Smooth muscle cell (in vitro differentiated cells): ENCODE data around the gene CYP1A2. TPM values are rescaled to one million over a fixed set of nuclear protein-coding genes. Genes with fewer than 3 reads are reported as not detected.

Experiments
- DNase-seq: peaks from one replicate; lab custom pipeline; 2025; ENCODE audit not compliant: unreplicated experiment; lab: John Stamatoyannopoulos, UW
- H2AFZ ChIP-seq: fragments of 200-600 bp; sonication (generic); 2 replicates; pipeline ENCODE4 v1.6.0; 2016; ENCODE audit warnings: antibody characterized with exemption, low read depth, mild to moderate bottlenecking
- H3F3A ChIP-seq: fragments of 200-600 bp; sonication (generic); 2 replicates; pipeline ENCODE4 v1.6.0; 2017; ENCODE audit warnings: antibody characterized with exemption, low read depth
- H3K27ac ChIP-seq: fragments of 200-600 bp; sonication (generic); 2 replicates; pipeline ENCODE4 v1.5.1; 2016; ENCODE audit warnings: low read depth, mild to moderate bottlenecking
- H3K27me3 ChIP-seq: fragments of 200-600 bp; sonication (generic); 2 replicates; pipeline ENCODE4 v1.6.1; 2016; ENCODE audit warnings: low read depth, mild to moderate bottlenecking
- H3K36me3 ChIP-seq: fragments of 200-600 bp; sonication (generic); 2 replicates; pipeline ENCODE4 v1.5.1; 2016; ENCODE audit warnings: low read depth
- H3K4me1 ChIP-seq: fragments of 200-600 bp; sonication (generic); 2 replicates; pipeline ENCODE4 v1.5.1; 2016; ENCODE audit warnings: low read depth
- H3K4me2 ChIP-seq: fragments of 200-600 bp; sonication (generic); 2 replicates; pipeline ENCODE4 v1.6.0; 2016; ENCODE audit warnings: mild to moderate bottlenecking
- H3K4me3 ChIP-seq: fragments of 200-600 bp; sonication (generic); 2 replicates; pipeline ENCODE4 v1.5.1; 2016; ENCODE audit warnings: mild to moderate bottlenecking
- H3K79me2 ChIP-seq: fragments of 200-600 bp; sonication (generic); 2 replicates; pipeline ENCODE4 v1.6.0; 2016; ENCODE audit warnings: low read depth, mild to moderate bottlenecking
- H3K9ac ChIP-seq: fragments of 200-600 bp; sonication (generic); 2 replicates; pipeline ENCODE4 v1.6.0; 2016; ENCODE audit warnings: low read depth
- H3K9me3 ChIP-seq: fragments of 200-600 bp; sonication (generic); replicated peaks from 2 replicates; pipeline ENCODE4 v1.5.1; 2016; ENCODE audit warnings: low read depth
- H4K20me1 ChIP-seq: fragments of 200-600 bp; sonication (generic); 2 replicates; pipeline ENCODE4 v1.6.0; 2016; ENCODE audit warnings: low read depth
- WGBS: methylation state at CpG from one replicate; pipeline ENCODE4 v1.1.7; 2016; ENCODE audit warnings: low lambda C conversion rate; 5-methylcytosine and 5-hydroxymethylcytosine counted together
- polyA plus RNA-seq: library from polyadenylated mRNA; unstranded; fragments of >200 nt; fragmentation: Nextera tagmentation; extraction: Ambion mirVana; gene quantifications from 2 replicates; pipeline ENCODE4 v1.2.1, GENCODE V29; 2016
- total RNA-seq: library from RNA; depleted of rRNA; stranded (reverse); fragments of >200 nt; gene quantifications from 2 replicates; pipeline ENCODE4 v1.2.3, GENCODE V29; 2014
- TF ChIP-seq, protein P1 (sequence below): fragments of 200-600 bp; sonication (generic); IDR thresholded peaks from 2 replicates; pipeline ENCODE4 v1.5.1; 2017; ENCODE audit warnings: borderline replicate concordance, mild to moderate bottlenecking, antibody characterized with exemption; ENCODE audit not compliant: insufficient read depth, poor library complexity, severe bottlenecking

CYP1A2 gene
- total and polyA plus RNA-seq, 2 experiments from 2014 or later, result not detected

DNA sequence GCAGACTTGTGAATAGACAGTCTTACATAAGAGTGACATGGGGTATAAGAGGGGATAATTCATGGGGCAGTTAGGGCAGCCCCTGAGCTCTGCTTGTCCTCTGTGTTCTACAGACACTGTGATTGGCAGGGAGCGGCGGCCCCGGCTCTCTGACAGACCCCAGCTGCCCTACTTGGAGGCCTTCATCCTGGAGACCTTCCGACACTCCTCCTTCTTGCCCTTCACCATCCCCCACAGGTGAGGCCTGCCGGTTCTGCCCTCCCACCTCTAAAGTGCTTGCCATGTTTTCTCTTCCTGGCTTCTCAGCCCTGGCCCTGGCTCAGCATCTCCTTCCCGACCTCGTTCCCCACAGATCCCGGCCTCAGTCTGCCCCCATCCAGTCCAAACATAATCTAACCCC lies 3.4 kb downstream of the CYP1A2 start:
- H3K9me3 ChIP-seq, result no peaks in the 10 kb centered on the region
- no peak for DNase-seq
- no peaks in the 10 kb centered on the region for H3K36me3 ChIP-seq
- H3K4me1 ChIP-seq, result peaks cover 3% of the 10 kb centered on the region
- no peak overlapping the region for H3K4me2 ChIP-seq
- no peak overlapping the region for H2AFZ ChIP-seq
- no peak overlapping the region for H3K9ac ChIP-seq
- H3F3A ChIP-seq, result no peaks in the 10 kb centered on the region
- H3K79me2 ChIP-seq, result no peaks in the 10 kb centered on the region
- TF ChIP-seq, protein P1, sequence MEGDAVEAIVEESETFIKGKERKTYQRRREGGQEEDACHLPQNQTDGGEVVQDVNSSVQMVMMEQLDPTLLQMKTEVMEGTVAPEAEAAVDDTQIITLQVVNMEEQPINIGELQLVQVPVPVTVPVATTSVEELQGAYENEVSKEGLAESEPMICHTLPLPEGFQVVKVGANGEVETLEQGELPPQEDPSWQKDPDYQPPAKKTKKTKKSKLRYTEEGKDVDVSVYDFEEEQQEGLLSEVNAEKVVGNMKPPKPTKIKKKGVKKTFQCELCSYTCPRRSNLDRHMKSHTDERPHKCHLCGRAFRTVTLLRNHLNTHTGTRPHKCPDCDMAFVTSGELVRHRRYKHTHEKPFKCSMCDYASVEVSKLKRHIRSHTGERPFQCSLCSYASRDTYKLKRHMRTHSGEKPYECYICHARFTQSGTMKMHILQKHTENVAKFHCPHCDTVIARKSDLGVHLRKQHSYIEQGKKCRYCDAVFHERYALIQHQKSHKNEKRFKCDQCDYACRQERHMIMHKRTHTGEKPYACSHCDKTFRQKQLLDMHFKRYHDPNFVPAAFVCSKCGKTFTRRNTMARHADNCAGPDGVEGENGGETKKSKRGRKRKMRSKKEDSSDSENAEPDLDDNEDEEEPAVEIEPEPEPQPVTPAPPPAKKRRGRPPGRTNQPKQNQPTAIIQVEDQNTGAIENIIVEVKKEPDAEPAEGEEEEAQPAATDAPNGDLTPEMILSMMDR, result no peak
- H4K20me1 ChIP-seq, result no peaks in the 10 kb centered on the region
- H3K27me3 ChIP-seq, result no peaks in the 10 kb centered on the region
- WGBS, result 97% methylated on average over 8 of the region's 8 CpGs
- H3K27ac ChIP-seq, result no peak overlapping the region
- no peak overlapping the region for H3K4me3 ChIP-seq

DNA sequence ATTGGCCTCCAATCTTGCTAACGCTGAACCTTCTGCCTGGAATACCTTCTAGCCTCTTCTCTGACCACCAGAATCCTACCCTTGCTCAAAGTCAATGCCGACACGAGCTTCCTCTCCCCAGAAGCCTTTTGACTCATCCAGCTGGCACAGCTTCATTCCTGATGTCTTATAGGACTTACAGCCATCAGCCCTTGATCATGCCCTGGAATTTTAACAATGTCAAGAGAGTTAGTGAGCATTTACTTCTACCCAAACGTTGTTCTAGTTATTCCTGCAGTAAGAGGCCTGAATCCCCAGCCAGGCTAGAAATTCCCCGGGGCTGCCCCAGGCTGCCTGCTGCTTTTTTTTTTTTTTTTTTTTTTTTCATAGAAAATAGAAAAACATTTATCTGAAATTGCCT lies 3.9 kb downstream of the CYP1A2 start:
- WGBS, result 27% methylated on average over 5 of the region's 5 CpGs
- Histone ChIP-seq H3K4me2 (peak overlapping the region; percentile 36), H4K20me1 (no peaks in the 10 kb centered on the region), H3K79me2 (no peaks in the 10 kb centered on the region), H3K9me3 (no peaks in the 10 kb centered on the region), H3K9ac (no peak overlapping the region), H3K36me3 (no peaks in the 10 kb centered on the region), H3K4me3 (no peak overlapping the region), H3K27me3 (no peaks in the 10 kb centered on the region), H3F3A (no peaks in the 10 kb centered on the region), H2AFZ (no peak overlapping the region), H3K4me1 (peaks cover 3% of the 10 kb centered on the region), H3K27ac (peak overlapping the region; percentile 15)
- no peak for DNase-seq
- TF ChIP-seq, protein P1, result no peak

DNA sequence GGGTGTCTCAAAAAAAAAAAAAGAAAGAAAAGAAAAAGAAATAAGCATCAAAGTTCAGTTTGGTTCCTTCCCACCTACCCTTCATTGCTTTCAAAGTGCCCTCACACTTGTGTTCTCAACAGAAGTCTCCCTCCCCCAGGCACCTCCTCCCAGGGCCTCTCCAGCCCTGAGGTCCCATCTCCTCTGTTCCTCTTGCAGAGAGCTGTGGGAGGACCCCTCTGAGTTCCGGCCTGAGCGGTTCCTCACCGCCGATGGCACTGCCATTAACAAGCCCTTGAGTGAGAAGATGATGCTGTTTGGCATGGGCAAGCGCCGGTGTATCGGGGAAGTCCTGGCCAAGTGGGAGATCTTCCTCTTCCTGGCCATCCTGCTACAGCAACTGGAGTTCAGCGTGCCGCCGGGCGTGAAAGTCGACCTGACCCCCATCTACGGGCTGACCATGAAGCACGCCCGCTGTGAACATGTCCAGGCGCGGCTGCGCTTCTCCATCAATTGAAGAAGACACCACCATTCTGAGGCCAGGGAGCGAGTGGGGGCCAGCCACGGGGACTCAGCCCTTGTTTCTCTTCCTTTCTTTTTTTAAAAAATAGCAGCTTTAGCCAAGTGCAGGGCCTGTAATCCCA lies 6.1 kb downstream of the CYP1A2 start:
- Histone ChIP-seq H3K9me3 (no peaks in the 10 kb centered on the region), H3K4me1 (peaks cover 3% of the 10 kb centered on the region), H3K9ac (no peak overlapping the region), H2AFZ (no peak overlapping the region), H3K27ac (no peak overlapping the region), H3K4me3 (no peak overlapping the region), H3K36me3 (no peaks in the 10 kb centered on the region), H3K79me2 (no peaks in the 10 kb centered on the region), H3K4me2 (no peak overlapping the region), H3K27me3 (no peaks in the 10 kb centered on the region), H3F3A (no peaks in the 10 kb centered on the region), H4K20me1 (no peaks in the 10 kb centered on the region)
- TF ChIP-seq, protein P1, result no peak
- DNase-seq, result no peak
- 95% methylated on average over 20 of the region's 20 CpGs for WGBS

DNA sequence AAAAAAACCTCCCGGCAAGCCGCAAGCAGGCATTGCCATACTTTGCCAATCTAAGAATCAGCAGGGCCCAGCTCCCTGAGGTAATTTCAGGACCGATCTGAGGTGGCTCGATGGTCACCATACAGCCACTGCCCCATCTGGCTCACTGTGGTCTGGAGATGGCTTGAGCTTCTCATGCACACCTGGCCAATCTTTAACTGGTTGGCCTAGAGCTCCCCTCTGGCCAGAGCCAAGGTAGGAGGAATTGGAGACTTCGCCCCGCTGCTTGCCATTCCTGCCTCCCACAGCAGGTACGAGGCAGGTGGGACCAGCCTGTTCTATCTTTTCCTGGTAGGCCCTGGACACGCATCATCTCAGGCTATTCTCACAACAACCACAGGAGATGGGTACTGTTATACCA lies 10.1 kb downstream of the CYP1A2 start:
- TF ChIP-seq, protein P1, result no peak
- no peaks in the 10 kb centered on the region for H3K4me1 ChIP-seq
- no peaks in the 10 kb centered on the region for H3K27me3 ChIP-seq
- H3K27ac ChIP-seq, result no peak overlapping the region
- H4K20me1 ChIP-seq, result no peaks in the 10 kb centered on the region
- no peak overlapping the region for H2AFZ ChIP-seq
- H3K4me3 ChIP-seq, result no peak overlapping the region
- no peak overlapping the region for H3K4me2 ChIP-seq
- no peaks in the 10 kb centered on the region for H3K36me3 ChIP-seq
- 89% methylated on average over 8 of the region's 8 CpGs for WGBS
- no peaks in the 10 kb centered on the region for H3K79me2 ChIP-seq
- no peaks in the 10 kb centered on the region for H3F3A ChIP-seq
- H3K9ac ChIP-seq, result no peak overlapping the region
- no peaks in the 10 kb centered on the region for H3K9me3 ChIP-seq
- no peak for DNase-seq
